WTC11 (cell line): ENCODE measurements around the gene MYH14. TPM values are rescaled to one million over a fixed set of nuclear protein-coding genes. Genes with fewer than 3 reads are reported as not detected.

Experiments used
- ATAC-seq: fragments of 200-7000 bp; cut with Tn5 transposase; 2 replicates; pipeline ENCODE4 v1.10.0; 2021; ENCODE audit warnings: mild to moderate bottlenecking, moderate library complexity
- CTCF ChIA-PET: fragments of 300-600 bp; sonication (Branson Sonifier 250); formaldehyde crosslinking; loops from one replicate; lab custom pipeline; 2021; ENCODE audit warnings: antibody characterized with exemption; lab: Charles Lee
- POLR2A ChIA-PET: fragments of 350-600 bp; sonication (Branson Sonifier 250); formaldehyde crosslinking; loops from one replicate; lab custom pipeline; 2021; ENCODE audit warnings: antibody characterized with exemption; lab: Charles Lee
- DNase-seq: peaks from one replicate; pipeline ENCODE4 v3.0.0; 2021; ENCODE audit warnings: low spot score
- H3K27ac Mint-ChIP-seq: 2 replicates; pipeline ENCODE4 v1.8.0; 2021; ENCODE audit warnings: mixed read lengths
- H3K27me3 Mint-ChIP-seq: 2 replicates; pipeline ENCODE4 v1.8.0; 2021; ENCODE audit warnings: low read depth, mild to moderate bottlenecking, moderate library complexity, mixed read lengths
- H3K36me3 Mint-ChIP-seq: 2 replicates; pipeline ENCODE4 v1.8.0; 2021; ENCODE audit warnings: mixed read lengths
- H3K4me1 Mint-ChIP-seq: 2 replicates; pipeline ENCODE4 v1.8.0; 2022; ENCODE audit warnings: mixed read lengths
- H3K4me3 Mint-ChIP-seq: 2 replicates; pipeline ENCODE4 v1.8.0; 2021; ENCODE audit warnings: mild to moderate bottlenecking, moderate library complexity, mixed read lengths
- H3K9me3 Mint-ChIP-seq: 2 replicates; pipeline ENCODE4 v1.8.0; 2021; ENCODE audit warnings: mixed read lengths
- EMX1 ChIP-seq: fragments of 250-450 bp; sonication (Bioruptor Pico); IDR thresholded peaks from 2 replicates; pipeline ENCODE4 v1.8.0; 2021; ENCODE audit warnings: mild to moderate bottlenecking
- ETV6 ChIP-seq: sonication (generic); formaldehyde crosslinking; IDR thresholded peaks from 2 replicates; pipeline ENCODE4 v1.8.1; 2022; ENCODE audit warnings: mild to moderate bottlenecking, missing genetic modification reagents
- FOXJ3 ChIP-seq: sonication (generic); formaldehyde crosslinking; IDR thresholded peaks from 2 replicates; pipeline ENCODE4 v1.9.0; 2021; ENCODE audit warnings: missing genetic modification reagents, mild to moderate bottlenecking, borderline replicate concordance
- FOXK1 ChIP-seq: sonication (generic); formaldehyde crosslinking; IDR thresholded peaks from 2 replicates; pipeline ENCODE4 v1.8.0; 2022; ENCODE audit warnings: mild to moderate bottlenecking, moderate library complexity, missing genetic modification reagents
- GRHL2 ChIP-seq: fragments of 250-450 bp; sonication (Bioruptor Pico); IDR thresholded peaks from 2 replicates; pipeline ENCODE4 v1.8.0; 2022; ENCODE audit warnings: mild to moderate bottlenecking, moderate library complexity; ENCODE audit not compliant: insufficient replicate concordance, severe bottlenecking
- IRF2 ChIP-seq: sonication (generic); formaldehyde crosslinking; IDR thresholded peaks from 2 replicates; pipeline ENCODE4 v1.8.0; 2022; ENCODE audit warnings: low read depth, missing genetic modification reagents, borderline replicate concordance
- JUN ChIP-seq: sonication (generic); formaldehyde crosslinking; IDR thresholded peaks from 2 replicates; pipeline ENCODE4 v1.8.0; 2023; ENCODE audit warnings: mild to moderate bottlenecking, missing genetic modification reagents
- KAT7 ChIP-seq: sonication (generic); formaldehyde crosslinking; IDR thresholded peaks from 2 replicates; pipeline ENCODE4 v1.8.1; 2023; ENCODE audit warnings: missing genetic modification reagents, mild to moderate bottlenecking, borderline replicate concordance
- NFE2L1 ChIP-seq: sonication (generic); formaldehyde crosslinking; IDR thresholded peaks from 2 replicates; pipeline ENCODE4 v1.8.1; 2023; ENCODE audit warnings: missing genetic modification reagents
- NR1H2 ChIP-seq: sonication (generic); formaldehyde crosslinking; IDR thresholded peaks from 2 replicates; pipeline ENCODE4 v1.9.0; 2021; ENCODE audit warnings: mild to moderate bottlenecking, moderate library complexity, missing genetic modification reagents
- NR3C1 ChIP-seq: sonication (generic); formaldehyde crosslinking; conservative IDR thresholded peaks from 2 replicates; pipeline ENCODE4 v1.8.1; 2023; ENCODE audit warnings: low read depth, mild to moderate bottlenecking, missing genetic modification reagents
- OVOL2 ChIP-seq: fragments of 250-450 bp; sonication (Bioruptor Pico); IDR thresholded peaks from 2 replicates; pipeline ENCODE4 v1.9.0; 2021; ENCODE audit warnings: mild to moderate bottlenecking, borderline replicate concordance
- RORB ChIP-seq: fragments of 250-450 bp; sonication (Bioruptor Pico); IDR thresholded peaks from 2 replicates; pipeline ENCODE4 v1.9.0; 2021; ENCODE audit warnings: mild to moderate bottlenecking
- SMAD3 ChIP-seq: sonication (generic); formaldehyde crosslinking; IDR thresholded peaks from 2 replicates; pipeline ENCODE4 v1.8.0; 2022; ENCODE audit warnings: missing genetic modification reagents, mild to moderate bottlenecking, borderline replicate concordance
- SOX15 ChIP-seq: fragments of 250-450 bp; sonication (Bioruptor Pico); IDR thresholded peaks from 2 replicates; pipeline ENCODE4 v1.9.0; 2021; ENCODE audit warnings: mild to moderate bottlenecking
- ZNF232 ChIP-seq: sonication (generic); formaldehyde crosslinking; IDR thresholded peaks from 2 replicates; pipeline ENCODE4 v1.8.0; 2022; ENCODE audit warnings: mild to moderate bottlenecking, missing genetic modification reagents
- ZNF263 ChIP-seq: sonication (generic); formaldehyde crosslinking; IDR thresholded peaks from 2 replicates; pipeline ENCODE4 v1.8.1; 2022; ENCODE audit warnings: low read depth, mild to moderate bottlenecking, moderate library complexity, missing genetic modification reagents
- total RNA-seq: library from RNA; stranded (reverse); gene quantifications from 3 replicates; pipeline ENCODE4 v1.2.3, GENCODE V29; 2021
- TF ChIP-seq, protein P1 (sequence below): sonication (generic); formaldehyde crosslinking; IDR thresholded peaks from 2 replicates; pipeline ENCODE4 v1.8.1; 2022; ENCODE audit warnings: mild to moderate bottlenecking, missing genetic modification reagents, moderate library complexity, borderline replicate concordance
- TF ChIP-seq, protein P2 (sequence below): sonication (generic); formaldehyde crosslinking; IDR thresholded peaks from 2 replicates; pipeline ENCODE4 v1.8.0; 2023; ENCODE audit warnings: mild to moderate bottlenecking, missing genetic modification reagents
- TF ChIP-seq, protein P3 (sequence below): fragments of 250-450 bp; sonication (Bioruptor Pico); IDR thresholded peaks from 2 replicates; pipeline ENCODE4 v2.1.2; 2022; ENCODE audit warnings: mild to moderate bottlenecking, moderate library complexity
- TF ChIP-seq, protein P4 (sequence below): fragments of 200-600 bp; IDR thresholded peaks from 2 replicates; pipeline ENCODE4 v1.8.0; 2022; ENCODE audit warnings: antibody characterized with exemption
- TF ChIP-seq, protein P5 (sequence below): sonication (generic); formaldehyde crosslinking; IDR thresholded peaks from 2 replicates; pipeline ENCODE4 v1.8.1; 2023; ENCODE audit warnings: mild to moderate bottlenecking, missing genetic modification reagents, moderate library complexity

MYH14 gene
- total RNA-seq, 1 experiment from 2014 or later, result 25.8 TPM

DNA sequence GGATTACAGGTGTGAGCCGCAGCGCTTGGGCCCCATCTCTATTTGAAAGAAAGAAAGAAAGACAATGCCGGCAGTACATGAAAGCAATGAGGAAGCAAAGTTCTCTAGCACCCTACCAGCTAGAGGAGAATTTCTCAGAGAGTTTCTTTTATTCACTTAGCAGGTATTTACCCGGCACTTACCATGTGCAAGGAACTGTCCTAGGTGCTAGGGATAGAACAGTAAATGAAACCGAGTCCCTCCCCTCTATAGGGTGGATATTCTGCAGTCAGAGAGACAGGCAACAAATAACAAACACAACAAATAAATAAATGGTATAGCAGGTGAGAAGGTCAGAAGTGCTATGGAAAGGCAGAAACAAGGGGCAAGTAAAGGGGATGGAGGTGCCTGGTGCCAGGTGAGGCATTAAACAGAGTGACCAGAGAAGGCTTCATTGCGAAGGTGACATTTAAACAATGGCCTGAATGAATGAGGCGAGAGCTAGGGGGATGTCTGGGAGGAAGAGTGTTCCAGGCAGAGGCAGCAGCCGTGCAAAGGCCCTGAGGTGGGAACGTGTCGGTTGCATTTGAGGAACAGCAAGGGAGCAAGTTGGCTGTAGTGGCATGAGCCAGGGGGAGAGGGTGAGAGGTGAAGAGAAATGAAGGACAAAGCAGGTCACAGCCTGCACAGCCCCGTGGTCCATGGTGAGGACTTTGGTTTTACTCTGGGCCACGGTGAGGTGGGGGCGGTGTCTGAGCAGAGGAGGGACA, 10.8 kb upstream of the MYH14 start (continued):
- TF ChIP-seq, protein P1, sequence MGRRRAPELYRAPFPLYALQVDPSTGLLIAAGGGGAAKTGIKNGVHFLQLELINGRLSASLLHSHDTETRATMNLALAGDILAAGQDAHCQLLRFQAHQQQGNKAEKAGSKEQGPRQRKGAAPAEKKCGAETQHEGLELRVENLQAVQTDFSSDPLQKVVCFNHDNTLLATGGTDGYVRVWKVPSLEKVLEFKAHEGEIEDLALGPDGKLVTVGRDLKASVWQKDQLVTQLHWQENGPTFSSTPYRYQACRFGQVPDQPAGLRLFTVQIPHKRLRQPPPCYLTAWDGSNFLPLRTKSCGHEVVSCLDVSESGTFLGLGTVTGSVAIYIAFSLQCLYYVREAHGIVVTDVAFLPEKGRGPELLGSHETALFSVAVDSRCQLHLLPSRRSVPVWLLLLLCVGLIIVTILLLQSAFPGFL (CRISPR knock-in tag), result no peak
- no peak for TF ChIP-seq ZNF263

DNA sequence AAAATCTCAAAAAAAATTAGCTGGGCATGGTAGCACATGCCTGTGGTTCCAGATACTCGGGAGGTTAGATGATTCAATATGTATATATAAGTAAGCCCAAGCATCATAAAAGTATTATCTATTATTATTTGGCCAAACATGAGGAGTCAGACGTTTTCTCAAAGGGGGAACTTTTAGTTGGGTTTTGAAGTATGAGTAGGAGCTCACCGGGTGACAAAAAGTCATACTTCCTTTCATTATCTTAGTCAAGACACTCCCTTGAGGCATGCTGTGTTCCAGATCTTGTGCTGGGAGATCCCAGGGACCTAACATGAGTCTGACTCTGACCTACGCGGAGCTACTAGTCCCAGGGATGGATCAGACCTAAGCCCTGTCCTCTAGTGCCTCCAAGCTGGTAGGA, 8.2 kb upstream of the MYH14 start:
- peaks cover 33% of the 10 kb centered on the region for H3K27me3 Mint-ChIP-seq
- H3K4me1 Mint-ChIP-seq, result peaks cover 3% of the 10 kb centered on the region; the same call in 1 of the 2 replicates
- no peaks in the 10 kb centered on the region for H3K9me3 Mint-ChIP-seq
- no peak for DNase-seq
- TF ChIP-seq EMX1 (CRISPR knock-in tag) (no peak), ETV6 (no peak), SMAD3 (CRISPR knock-in tag) (no peak), NR1H2 (CRISPR knock-in tag) (no peak), SOX15 (CRISPR knock-in tag) (no peak), IRF2 (no peak), ZNF263 (no peak), GRHL2 (CRISPR knock-in tag) (no peak), ZNF232 (CRISPR knock-in tag) (no peak), RORB (CRISPR knock-in tag) (no peak), FOXJ3 (CRISPR knock-in tag) (no peak), OVOL2 (CRISPR knock-in tag) (no peak)
- TF ChIP-seq, protein P2, sequence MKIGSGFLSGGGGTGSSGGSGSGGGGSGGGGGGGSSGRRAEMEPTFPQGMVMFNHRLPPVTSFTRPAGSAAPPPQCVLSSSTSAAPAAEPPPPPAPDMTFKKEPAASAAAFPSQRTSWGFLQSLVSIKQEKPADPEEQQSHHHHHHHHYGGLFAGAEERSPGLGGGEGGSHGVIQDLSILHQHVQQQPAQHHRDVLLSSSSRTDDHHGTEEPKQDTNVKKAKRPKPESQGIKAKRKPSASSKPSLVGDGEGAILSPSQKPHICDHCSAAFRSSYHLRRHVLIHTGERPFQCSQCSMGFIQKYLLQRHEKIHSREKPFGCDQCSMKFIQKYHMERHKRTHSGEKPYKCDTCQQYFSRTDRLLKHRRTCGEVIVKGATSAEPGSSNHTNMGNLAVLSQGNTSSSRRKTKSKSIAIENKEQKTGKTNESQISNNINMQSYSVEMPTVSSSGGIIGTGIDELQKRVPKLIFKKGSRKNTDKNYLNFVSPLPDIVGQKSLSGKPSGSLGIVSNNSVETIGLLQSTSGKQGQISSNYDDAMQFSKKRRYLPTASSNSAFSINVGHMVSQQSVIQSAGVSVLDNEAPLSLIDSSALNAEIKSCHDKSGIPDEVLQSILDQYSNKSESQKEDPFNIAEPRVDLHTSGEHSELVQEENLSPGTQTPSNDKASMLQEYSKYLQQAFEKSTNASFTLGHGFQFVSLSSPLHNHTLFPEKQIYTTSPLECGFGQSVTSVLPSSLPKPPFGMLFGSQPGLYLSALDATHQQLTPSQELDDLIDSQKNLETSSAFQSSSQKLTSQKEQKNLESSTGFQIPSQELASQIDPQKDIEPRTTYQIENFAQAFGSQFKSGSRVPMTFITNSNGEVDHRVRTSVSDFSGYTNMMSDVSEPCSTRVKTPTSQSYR, result no peak
- H3K36me3 Mint-ChIP-seq, result no peaks in the 10 kb centered on the region
- no peak overlapping the region for H3K4me3 Mint-ChIP-seq
- ATAC-seq, result no peak
- ChIA-PET CTCF (interaction anchor here (1.1 to 1.9 kb wide), 4 partner anchors 10 to 57 kb away, joined by 3 to 6 read pairs (median 4); no protein-coding TSS in a partner anchor), POLR2A (no interaction called here)
- no peak overlapping the region for H3K27ac Mint-ChIP-seq

DNA sequence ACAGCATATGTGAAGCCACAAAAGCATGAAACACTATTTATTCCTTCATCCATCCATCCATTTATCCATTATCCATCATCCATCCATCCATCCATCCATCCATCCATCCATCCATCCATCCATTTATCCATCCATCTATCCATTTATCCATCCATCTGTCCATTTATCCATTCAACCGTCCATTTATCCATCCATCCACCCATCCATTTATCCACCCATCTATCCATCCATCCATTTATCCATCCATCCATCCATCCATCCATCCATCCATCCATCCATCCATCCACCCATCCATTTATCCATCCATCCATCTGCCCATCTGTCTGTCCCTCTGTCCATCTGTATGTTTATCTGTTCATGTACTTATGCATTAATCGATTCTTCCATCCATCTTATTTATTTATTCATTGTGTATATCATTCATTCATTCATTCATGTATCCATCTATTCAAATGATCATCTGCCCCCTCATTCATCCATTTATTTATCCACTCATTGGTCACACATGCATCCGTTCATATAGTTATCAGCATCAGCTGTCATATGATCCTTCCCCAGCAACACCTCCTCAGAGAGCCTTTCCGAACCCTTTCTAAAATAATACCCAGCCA, 7.0 kb upstream of the MYH14 start:
- peaks cover 3% of the 10 kb centered on the region; the same call in 1 of the 2 replicates for H3K4me1 Mint-ChIP-seq
- no peak for TF ChIP-seq NR3C1 (CRISPR knock-in tag)
- TF ChIP-seq, protein P3, sequence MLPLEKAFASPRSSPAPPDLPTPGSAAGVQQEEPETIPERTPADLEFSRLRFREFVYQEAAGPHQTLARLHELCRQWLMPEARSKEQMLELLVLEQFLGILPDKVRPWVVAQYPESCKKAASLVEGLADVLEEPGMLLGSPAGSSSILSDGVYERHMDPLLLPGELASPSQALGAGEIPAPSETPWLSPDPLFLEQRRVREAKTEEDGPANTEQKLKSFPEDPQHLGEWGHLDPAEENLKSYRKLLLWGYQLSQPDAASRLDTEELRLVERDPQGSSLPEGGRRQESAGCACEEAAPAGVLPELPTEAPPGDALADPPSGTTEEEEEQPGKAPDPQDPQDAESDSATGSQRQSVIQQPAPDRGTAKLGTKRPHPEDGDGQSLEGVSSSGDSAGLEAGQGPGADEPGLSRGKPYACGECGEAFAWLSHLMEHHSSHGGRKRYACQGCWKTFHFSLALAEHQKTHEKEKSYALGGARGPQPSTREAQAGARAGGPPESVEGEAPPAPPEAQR (CRISPR knock-in tag), result no peak
- TF ChIP-seq, protein P4, sequence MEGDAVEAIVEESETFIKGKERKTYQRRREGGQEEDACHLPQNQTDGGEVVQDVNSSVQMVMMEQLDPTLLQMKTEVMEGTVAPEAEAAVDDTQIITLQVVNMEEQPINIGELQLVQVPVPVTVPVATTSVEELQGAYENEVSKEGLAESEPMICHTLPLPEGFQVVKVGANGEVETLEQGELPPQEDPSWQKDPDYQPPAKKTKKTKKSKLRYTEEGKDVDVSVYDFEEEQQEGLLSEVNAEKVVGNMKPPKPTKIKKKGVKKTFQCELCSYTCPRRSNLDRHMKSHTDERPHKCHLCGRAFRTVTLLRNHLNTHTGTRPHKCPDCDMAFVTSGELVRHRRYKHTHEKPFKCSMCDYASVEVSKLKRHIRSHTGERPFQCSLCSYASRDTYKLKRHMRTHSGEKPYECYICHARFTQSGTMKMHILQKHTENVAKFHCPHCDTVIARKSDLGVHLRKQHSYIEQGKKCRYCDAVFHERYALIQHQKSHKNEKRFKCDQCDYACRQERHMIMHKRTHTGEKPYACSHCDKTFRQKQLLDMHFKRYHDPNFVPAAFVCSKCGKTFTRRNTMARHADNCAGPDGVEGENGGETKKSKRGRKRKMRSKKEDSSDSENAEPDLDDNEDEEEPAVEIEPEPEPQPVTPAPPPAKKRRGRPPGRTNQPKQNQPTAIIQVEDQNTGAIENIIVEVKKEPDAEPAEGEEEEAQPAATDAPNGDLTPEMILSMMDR, result no peak
- no peak for TF ChIP-seq JUN (CRISPR knock-in tag)
- TF ChIP-seq SMAD3 (CRISPR knock-in tag), result no peak
- no peak for TF ChIP-seq FOXK1
- TF ChIP-seq OVOL2 (CRISPR knock-in tag), result no peak
- no peak for TF ChIP-seq KAT7 (CRISPR knock-in tag)
- TF ChIP-seq NFE2L1, result no peak
- TF ChIP-seq, protein P5, sequence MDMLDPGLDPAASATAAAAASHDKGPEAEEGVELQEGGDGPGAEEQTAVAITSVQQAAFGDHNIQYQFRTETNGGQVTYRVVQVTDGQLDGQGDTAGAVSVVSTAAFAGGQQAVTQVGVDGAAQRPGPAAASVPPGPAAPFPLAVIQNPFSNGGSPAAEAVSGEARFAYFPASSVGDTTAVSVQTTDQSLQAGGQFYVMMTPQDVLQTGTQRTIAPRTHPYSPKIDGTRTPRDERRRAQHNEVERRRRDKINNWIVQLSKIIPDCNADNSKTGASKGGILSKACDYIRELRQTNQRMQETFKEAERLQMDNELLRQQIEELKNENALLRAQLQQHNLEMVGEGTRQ (CRISPR knock-in tag), result no peak
- TF ChIP-seq, all 79 proteins: peak for 0
- Mint-ChIP-seq H3K4me3 (no peak overlapping the region), H3K27ac (no peak overlapping the region), H3K36me3 (no peaks in the 10 kb centered on the region), H3K27me3 (peaks cover 38% of the 10 kb centered on the region), H3K9me3 (no peaks in the 10 kb centered on the region)
- DNase-seq (no peak), ATAC-seq (no peak)
- POLR2A ChIA-PET, result no interaction called here
- CTCF ChIA-PET, result no interaction called here
